Sciatic nerve (tissue), 2 donors: ENCODE measurements around the gene STX3. TPM values are rescaled to one million over a fixed set of nuclear protein-coding genes. Genes with fewer than 3 reads are reported as not detected.

Source experiments
- ATAC-seq: fragments of 200-7000 bp; cut with Tn5 transposase; one replicate; pipeline ENCODE4 v1.9.1; 2020; ENCODE audit warnings: mild to moderate bottlenecking, moderate library complexity
- DNase-seq: peaks from one replicate; pipeline ENCODE4 v3.0.0-alpha.2; 2020; ENCODE audit warnings: low spot score
- intact Hi-C: fragments of 100-400 bp; cut with DNase I; formaldehyde crosslinking; loops from one replicate; pipeline ENCODE4 v1.14.2; 2022
- total RNA-seq: library from RNA; stranded (reverse); fragmentation: NEBNext Ultra II Directional; extraction: Animal tissue kit (Norgen Biotek cat#: 25700); gene quantifications from one replicate; pipeline ENCODE4 v1.2.1, GENCODE V29; 2021
- donor health status: DM: no; HTN: no; CAD: no.
- donor health status: DM: no; HTN: no; CAD: no.

Gene STX3
- total RNA-seq, 1 donor from 2014 or later: 19.3 TPM

GRCh38 chr11:59755701-59756557 lies 753 bp downstream of the STX3 start:
- intact Hi-C loops: loop anchor here (5.0 kb wide), 1 partner anchor 56 kb away; the partner anchor contains the start of gene MRPL16
- peak; percentile 83 for ATAC-seq
- peak; percentile 88 for DNase-seq

GRCh38 chr11:59756558-59756840 lies 1.3 kb downstream of the STX3 start:
- intact Hi-C loops: loop anchor here (5.0 kb wide), 1 partner anchor 56 kb away; the partner anchor contains the start of gene MRPL16
- no peak for DNase-seq

GRCh38 chr11:59756845-59757244 lies 1.7 kb downstream of the STX3 start:
- intact Hi-C loops: loop anchor here (5.0 kb wide), 1 partner anchor 55 kb away; the partner anchor contains the start of gene MRPL16
- DNase-seq (no peak), ATAC-seq (no peak)

More at GRCh38 chr11:59756558-59756840, 1.3 kb downstream of the STX3 start:
- ATAC-seq: no peak

DNA sequence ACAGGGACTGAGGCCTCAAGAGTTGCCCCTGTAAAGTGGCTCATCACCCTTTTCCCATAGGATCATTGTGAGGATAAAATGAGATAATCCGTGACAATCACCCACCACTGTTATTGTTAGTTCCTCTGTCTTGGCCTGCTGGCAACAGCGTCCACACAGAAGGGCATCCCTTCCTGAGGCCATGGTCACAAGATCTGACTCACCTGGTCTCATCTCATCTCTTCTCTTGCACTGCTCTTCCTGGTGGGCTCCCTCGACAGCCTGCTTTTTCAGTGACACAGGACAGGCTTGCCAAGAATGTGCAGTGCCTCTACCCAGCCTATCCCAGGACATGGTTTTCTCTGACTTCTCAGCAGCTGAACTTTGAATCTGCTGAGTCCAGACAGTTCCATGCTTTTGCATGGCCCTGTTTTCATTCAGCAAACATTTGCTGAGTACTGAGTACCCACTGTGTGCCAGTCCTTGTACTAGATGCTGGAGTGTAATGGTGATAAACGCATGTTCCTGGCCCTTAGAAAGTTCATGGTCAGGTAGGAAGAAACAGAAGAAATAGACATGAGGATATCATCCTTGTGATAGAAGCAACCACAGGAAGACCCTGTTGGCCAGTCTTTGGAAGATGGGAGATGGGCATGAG lies 3.3 kb downstream of the STX3 start:
- intact Hi-C loops: loop anchor here (5.0 kb wide), 1 partner anchor 54 kb away; the partner anchor contains the start of gene MRPL16
- ATAC-seq: no peak
- no peak for DNase-seq

GRCh38 chr11:59759900-59760299 lies 4.7 kb downstream of the STX3 start:
- intact Hi-C loops: loop anchor here (5.0 kb wide), 1 partner anchor 52 kb away; the partner anchor contains the start of gene MRPL16
- DNase-seq: no peak

GRCh38 chr11:59760771-59761170 lies 5.6 kb downstream of the STX3 start:
- intact Hi-C loops: no loop called here
- DNase-seq (no peak), ATAC-seq (no peak)

More at GRCh38 chr11:59759900-59760299, 4.7 kb downstream of the STX3 start:
- ATAC-seq: no peak

- no peak for DNase-seq
- no peak for ATAC-seq
- intact Hi-C loops: no loop called here
Measured at GRCh38 chr11:59761993-59762392, 6.8 kb downstream of the STX3 start.

DNA sequence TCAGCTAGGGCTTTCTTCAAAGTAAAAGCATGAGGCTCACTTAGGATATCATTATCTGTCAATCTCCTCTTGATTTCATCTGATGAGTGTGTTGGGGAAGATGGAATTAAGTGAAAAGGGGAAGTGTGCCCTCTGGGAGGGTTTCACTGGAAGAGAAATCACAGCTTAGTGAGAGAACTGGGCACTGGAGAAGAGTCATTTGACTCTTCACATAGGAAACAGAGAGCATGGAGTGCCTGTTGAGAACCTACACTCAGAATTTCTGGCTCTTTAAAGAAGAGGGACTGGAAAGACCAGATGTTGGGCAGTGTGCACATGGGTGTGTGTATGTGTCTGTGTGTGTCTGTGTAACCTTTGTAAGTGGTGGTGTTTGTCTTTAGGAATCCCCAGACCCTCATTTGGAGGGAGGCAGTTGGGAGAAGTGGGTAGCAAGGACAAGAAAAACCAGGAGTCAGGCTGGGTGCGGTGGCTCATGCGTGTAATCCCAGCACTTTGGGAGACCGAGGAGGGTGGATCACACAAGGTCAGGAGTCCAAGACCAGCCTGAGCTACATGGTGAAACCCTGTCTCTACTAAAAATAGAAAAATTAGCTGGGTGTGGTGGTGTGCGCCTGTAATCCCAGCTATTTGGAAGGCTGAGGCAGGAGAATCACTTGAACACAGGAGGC lies 10.0 kb downstream of the STX3 start:
- DNase-seq: no peak
- intact Hi-C loops: no loop called here
- ATAC-seq: no peak

DNA sequence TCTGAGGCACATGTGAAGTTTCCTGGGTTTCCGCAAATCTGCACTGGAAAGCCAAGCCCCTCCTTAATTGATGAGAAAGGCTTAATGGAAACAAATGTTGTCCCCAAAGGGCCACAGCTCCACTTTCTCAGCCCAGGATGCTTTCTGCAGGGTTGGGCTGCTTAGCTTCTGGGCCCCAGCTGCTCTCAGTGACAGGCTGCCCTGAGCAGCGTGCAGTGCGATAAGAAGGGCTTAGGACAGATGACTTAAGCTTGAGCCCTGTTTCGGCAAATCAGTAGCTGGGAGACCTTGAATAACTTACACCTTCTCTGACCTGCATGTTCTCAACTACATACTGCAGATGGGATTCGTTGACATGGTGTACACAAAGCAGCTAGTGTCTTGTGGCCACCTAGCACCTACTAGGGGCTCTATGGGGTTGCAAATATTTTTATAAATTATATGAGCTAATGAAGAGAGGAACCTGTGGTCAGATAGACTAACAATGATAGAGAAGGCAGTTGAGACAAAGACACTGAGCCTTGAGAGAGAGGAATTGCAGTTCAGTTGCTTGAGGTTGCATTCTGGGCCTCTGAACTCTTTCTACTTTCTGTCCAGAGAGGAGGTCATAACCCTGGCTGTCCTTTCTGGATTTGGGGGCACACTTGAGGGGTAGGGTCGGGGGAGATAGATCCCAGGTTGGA lies 11.5 kb downstream of the STX3 start:
- DNase-seq (no peak), ATAC-seq (no peak)
- intact Hi-C loops: no loop called here

DNA sequence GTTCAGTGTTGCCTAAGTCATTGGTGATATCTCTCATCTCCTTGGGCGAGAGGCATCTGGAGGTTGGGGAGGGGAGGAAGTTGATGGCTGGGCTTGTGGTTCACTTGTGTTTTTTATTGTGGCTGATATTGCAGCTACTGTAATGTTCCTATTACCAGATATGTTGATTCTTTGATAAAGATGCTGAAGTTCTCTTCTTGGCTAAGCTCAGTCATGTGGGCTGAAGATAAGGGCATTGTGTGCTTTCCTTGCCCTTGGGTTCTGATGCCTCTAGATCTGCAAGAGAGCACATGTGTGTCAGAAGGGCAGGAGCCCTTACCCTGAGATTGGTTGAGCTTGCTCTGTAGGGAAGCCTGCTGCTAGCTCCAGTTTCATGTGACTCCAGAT lies 12.0 kb downstream of the STX3 start:
- DNase-seq: no peak
- ATAC-seq: peak; percentile 34
- intact Hi-C loops: no loop called here

DNA sequence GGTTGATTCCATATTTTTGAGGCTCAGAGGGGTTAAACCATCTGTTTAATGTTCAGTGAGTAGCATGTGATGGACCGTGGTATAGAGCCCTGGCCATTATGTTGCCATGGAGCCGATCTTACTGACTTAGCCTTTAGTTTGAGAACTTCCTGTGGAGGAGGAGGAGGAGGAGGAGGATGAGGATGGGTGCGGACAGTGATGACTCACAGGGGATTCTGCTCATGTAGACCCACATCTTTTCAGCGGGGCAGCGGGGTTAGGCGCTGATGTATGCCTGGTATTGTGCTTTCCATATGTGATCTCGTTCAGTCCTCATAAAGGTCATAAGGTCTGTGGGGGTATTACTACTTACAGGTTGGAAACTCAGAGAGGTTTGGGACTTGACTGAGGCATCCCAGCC lies 13.9 kb downstream of the STX3 start:
- no peak for ATAC-seq
- intact Hi-C loops: no loop called here
- DNase-seq: no peak

GRCh38 chr11:59769828-59770227 lies 14.7 kb downstream of the STX3 start:
- intact Hi-C loops: no loop called here
- no peak for DNase-seq
- no peak for ATAC-seq

DNA sequence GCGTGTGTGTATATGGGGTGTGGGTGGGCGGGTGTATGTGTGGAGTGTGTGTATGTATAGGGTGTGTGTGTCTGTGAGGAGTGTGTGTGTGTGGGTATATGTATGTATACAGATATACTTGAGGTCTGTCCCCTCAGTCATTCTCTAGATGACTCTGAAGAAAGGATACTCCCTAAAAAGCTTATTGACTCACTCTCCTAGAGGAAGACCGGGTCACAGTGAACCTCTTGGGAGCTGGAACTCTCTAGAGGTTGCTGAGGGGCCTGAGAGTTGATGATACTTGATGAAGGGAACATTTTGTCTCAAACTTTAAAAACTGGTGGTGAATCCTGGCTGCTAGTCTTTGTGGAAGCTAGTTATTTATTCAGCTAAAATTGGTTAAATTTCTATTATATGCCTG lies 15.1 kb downstream of the STX3 start:
- intact Hi-C loops: no loop called here
- DNase-seq (no peak), ATAC-seq (no peak)

DNA sequence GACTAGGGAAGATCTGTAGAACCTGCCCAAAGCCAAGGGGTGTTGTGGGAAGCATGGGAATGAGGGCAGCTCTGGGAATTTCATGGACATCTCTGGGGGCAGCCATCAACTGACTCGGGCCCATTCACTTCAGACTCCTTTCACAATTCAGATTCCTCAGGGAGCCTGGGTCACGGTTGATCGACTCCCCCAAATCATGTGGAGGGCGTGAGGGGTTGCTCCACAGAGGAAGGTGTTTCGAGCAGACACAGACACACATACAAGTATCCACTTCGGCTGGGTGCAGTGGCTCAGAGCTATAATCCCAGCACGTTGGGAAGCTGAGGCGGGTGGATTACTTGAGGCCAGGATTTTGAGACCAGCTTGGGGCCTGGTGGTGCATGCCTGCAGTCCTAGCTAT lies 15.7 kb downstream of the STX3 start:
- no peak for DNase-seq
- ATAC-seq: no peak
- intact Hi-C loops: no loop called here

DNA sequence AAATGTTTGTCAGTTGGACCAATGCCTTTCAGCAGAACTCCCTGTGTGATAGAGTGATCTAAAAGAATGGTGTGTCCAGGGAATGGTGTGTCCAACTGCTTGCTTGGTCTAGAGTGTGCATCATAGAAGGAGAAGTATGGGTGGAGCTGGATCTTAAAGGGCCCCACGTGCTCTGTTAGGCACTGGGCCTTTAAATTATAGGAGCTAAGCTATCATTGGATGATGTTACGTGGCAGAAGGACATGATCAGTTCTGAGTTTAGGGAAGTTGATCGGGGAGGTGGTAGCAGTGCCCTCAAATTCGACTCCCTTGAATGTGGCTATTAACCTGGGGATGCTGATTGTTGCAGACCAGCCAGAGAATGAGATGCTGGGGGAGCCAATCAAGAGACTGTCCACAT lies 16.4 kb downstream of the STX3 start:
- intact Hi-C loops: no loop called here
- no peak for DNase-seq
- no peak for ATAC-seq

GRCh38 chr11:59773083-59773440 lies 17.9 kb downstream of the STX3 start:
- DNase-seq (no peak), ATAC-seq (no peak)
- intact Hi-C loops: no loop called here

- no peak for ATAC-seq
- no peak for DNase-seq
- intact Hi-C loops: no loop called here
Measured at GRCh38 chr11:59776210-59777066, 21.3 kb downstream of the STX3 start.

DNA sequence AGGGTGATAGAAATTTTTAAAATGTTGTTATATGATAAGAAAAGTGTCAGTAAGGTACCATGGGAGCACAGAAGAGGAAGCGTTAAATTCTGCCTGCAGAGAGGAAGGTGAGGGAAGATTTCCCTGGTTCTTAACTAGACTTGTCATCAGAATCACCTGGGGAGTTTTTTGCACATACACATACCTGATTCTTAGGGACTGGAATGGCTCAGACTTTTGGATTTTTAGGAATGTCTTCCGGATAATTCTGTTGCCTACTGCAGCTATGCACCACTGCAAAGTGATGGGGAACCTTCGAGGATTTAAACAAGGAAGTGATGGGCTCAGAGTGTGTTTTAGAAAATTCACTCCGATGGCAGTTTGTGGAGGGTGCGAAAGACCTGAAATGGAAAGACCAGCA lies 21.9 kb downstream of the STX3 start:
- DNase-seq (no peak), ATAC-seq (no peak)
- intact Hi-C loops: no loop called here

DNA sequence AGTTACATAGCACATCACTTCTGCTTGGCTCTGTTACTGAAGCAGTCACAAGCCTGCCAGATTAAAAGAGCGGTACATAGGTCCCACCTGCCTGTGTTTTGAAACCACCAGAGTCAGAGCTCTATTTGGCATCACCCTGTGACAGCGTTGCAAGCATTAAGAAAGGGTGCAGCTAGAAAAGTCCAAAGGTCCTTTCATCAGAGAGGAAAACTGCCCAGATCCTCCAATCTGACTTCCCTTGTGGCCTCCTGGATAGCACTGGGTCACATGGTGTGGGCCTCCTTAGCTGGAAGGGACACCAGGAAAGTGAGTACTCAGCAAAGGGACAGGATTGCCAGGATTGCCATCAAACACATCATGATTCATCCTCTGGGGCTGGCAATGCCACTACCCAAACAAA lies 22.9 kb downstream of the STX3 start:
- no peak for ATAC-seq
- intact Hi-C loops: no loop called here

More for the DNA sequence above, 22.9 kb downstream of the STX3 start:
- DNase-seq: no peak
